Skeletal muscle cell (primary cell): Measurements from ENCODE around the gene GAD2.
"Not testable (repeated sequence)": the region's sequence is repeated elsewhere in the genome, so short reads cannot be mapped to it uniquely, and the experiment has no call there.

Experiments
- DNase-seq: peaks from one replicate; pipeline ENCODE4 v3.0.0-alpha.2; 2010; ENCODE audit warnings: low read depth
- H3K4me3 ChIP-seq: 2 replicates; pipeline ENCODE4 v1.5.1; 2011; ENCODE audit warnings: low read depth, mild to moderate bottlenecking, control low read depth, low read length, moderate library complexity

The GAD2 gene

GRCh38 chr10:26300001-26300400 lies 83.4 kb downstream of the GAD2 start:
- DNase-seq: no peak
- no peak overlapping the region for H3K4me3 ChIP-seq

- no peak for DNase-seq
These were observed 86.8 kb downstream of the GAD2 start for GRCh38 chr10:26303366-26303765.

GRCh38 chr10:26310361-26310760 lies 93.8 kb downstream of the GAD2 start:
- DNase-seq: no peak
- H3K4me3 ChIP-seq: no peak overlapping the region

More at GRCh38 chr10:26303366-26303765, 86.8 kb downstream of the GAD2 start:
- H3K4me3 ChIP-seq: no peak overlapping the region

- no peak overlapping the region for H3K4me3 ChIP-seq
- no peak for DNase-seq
These were observed 94.9 kb downstream of the GAD2 start for GRCh38 chr10:26311383-26311940.

GRCh38 chr10:26314265-26315013 lies 97.9 kb downstream of the GAD2 start:
- H3K4me3 ChIP-seq: no peak overlapping the region
- no peak for DNase-seq

- no peak for DNase-seq
- H3K4me3 ChIP-seq: no peak overlapping the region
These were observed 102.1 kb downstream of the GAD2 start for GRCh38 chr10:26318672-26319071.

GRCh38 chr10:26323219-26323618 lies 106.6 kb downstream of the GAD2 start:
- no peak for DNase-seq
- H3K4me3 ChIP-seq: no peak overlapping the region

GRCh38 chr10:26326851-26327250 lies 110.3 kb downstream of the GAD2 start:
- H3K4me3 ChIP-seq: no peak overlapping the region
- DNase-seq: no peak

GRCh38 chr10:26327811-26328210 lies 111.2 kb downstream of the GAD2 start:
- DNase-seq: no peak
- H3K4me3 ChIP-seq: no peak overlapping the region

- DNase-seq: no peak
- no peak overlapping the region for H3K4me3 ChIP-seq
These were observed 114.8 kb downstream of the GAD2 start for GRCh38 chr10:26331371-26331770.

- no peak overlapping the region for H3K4me3 ChIP-seq
- DNase-seq: no peak
These were observed 117.8 kb downstream of the GAD2 start for GRCh38 chr10:26334232-26334931.

- H3K4me3 ChIP-seq: no peak overlapping the region
- peak; percentile 5 for DNase-seq
These were observed 118.5 kb downstream of the GAD2 start for GRCh38 chr10:26334932-26335573.

GRCh38 chr10:26335574-26336093 lies 119.1 kb downstream of the GAD2 start:
- no peak for DNase-seq
- H3K4me3 ChIP-seq: no peak overlapping the region

- no peak for DNase-seq
- no peak overlapping the region for H3K4me3 ChIP-seq
These were observed 120.4 kb downstream of the GAD2 start for GRCh38 chr10:26336979-26337378.

GRCh38 chr10:26341701-26342100 lies 125.1 kb downstream of the GAD2 start:
- no peak for DNase-seq
- no peak overlapping the region for H3K4me3 ChIP-seq

GRCh38 chr10:26348821-26349417 lies 132.3 kb downstream of the GAD2 start:
- DNase-seq: not testable (repeated sequence)

More at GRCh38 chr10:26348821-26349417, 132.3 kb downstream of the GAD2 start:
- H3K4me3 ChIP-seq: not testable (repeated sequence)
